ENCODE data around the gene CIRBP. TPM values are rescaled to one million over a fixed set of nuclear protein-coding genes. Genes with fewer than 3 reads are reported as not detected.

CIRBP gene
- total RNA-seq, 2 donors from 2014 or later, result 492 to 644 TPM

GRCh38 chr19:1283207-1283916 is 14.2 kb downstream of the CIRBP start:
- no peak overlapping the region for H3K27ac ChIP-seq
- ATAC-seq (ENCODE audit: insufficient number of reproducible peaks, low FRiP score, low read depth), result no peak
- DNase-seq (ENCODE audit: low spot score), result no peak
- peaks cover 0 to 16% of the 10 kb centered on the region in 2 donors for H3K4me1 ChIP-seq (ENCODE audit: control insufficient read depth in 1 of 2, low read depth in 2 of 2)
- no peak overlapping the region for H3K4me3 ChIP-seq
- H3K27me3 ChIP-seq (replicated peaks; ENCODE audit: insufficient read depth), result peaks cover 18% of the 10 kb centered on the region
- H3K9me3 ChIP-seq, result no peaks in the 10 kb centered on the region
- H3K36me3 ChIP-seq, result peaks cover 9% of the 10 kb centered on the region
- TF ChIP-seq CTCF (IDR thresholded peaks at IDR 0.05), result no peak

GRCh38 chr19:1283917-1284292 is 14.8 kb downstream of the CIRBP start:
- Histone ChIP-seq H3K36me3 (peaks cover 5% of the 10 kb centered on the region), H3K4me1 (ENCODE audit: control insufficient read depth in 1 of 2, low read depth in 2 of 2) (peaks cover 0 to 16% of the 10 kb centered on the region in 2 donors), H3K27ac (no peak overlapping the region), H3K27me3 (replicated peaks; ENCODE audit: insufficient read depth) (peaks cover 18% of the 10 kb centered on the region), H3K4me3 (no peak overlapping the region), H3K9me3 (no peaks in the 10 kb centered on the region)
- no peak for ATAC-seq (ENCODE audit: insufficient number of reproducible peaks, low FRiP score, low read depth)
- no peak for TF ChIP-seq CTCF (IDR thresholded peaks at IDR 0.05)
- DNase-seq (ENCODE audit: low spot score), result no peak

GRCh38 chr19:1284293-1284978 is 15.3 kb downstream of the CIRBP start:
- peaks cover 18% of the 10 kb centered on the region for H3K27me3 ChIP-seq (replicated peaks; ENCODE audit: insufficient read depth)
- peaks cover 0 to 16% of the 10 kb centered on the region in 2 donors for H3K4me1 ChIP-seq (ENCODE audit: control insufficient read depth in 1 of 2, low read depth in 2 of 2)
- no peak overlapping the region for H3K27ac ChIP-seq
- no peak overlapping the region for H3K4me3 ChIP-seq
- DNase-seq (ENCODE audit: low spot score) (no peak), ATAC-seq (ENCODE audit: insufficient number of reproducible peaks, low FRiP score, low read depth) (no peak)
- TF ChIP-seq CTCF (IDR thresholded peaks at IDR 0.05), result no peak
- no peaks in the 10 kb centered on the region for H3K36me3 ChIP-seq
- H3K9me3 ChIP-seq, result no peaks in the 10 kb centered on the region

- Histone ChIP-seq H3K4me1 (ENCODE audit: control insufficient read depth in 1 of 2, low read depth in 2 of 2) (peaks cover 0 to 16% of the 10 kb centered on the region in 2 donors), H3K4me3 (no peak overlapping the region), H3K27ac (no peak overlapping the region), H3K36me3 (no peaks in the 10 kb centered on the region), H3K27me3 (replicated peaks; ENCODE audit: insufficient read depth) (peaks cover 18% of the 10 kb centered on the region), H3K9me3 (no peaks in the 10 kb centered on the region)
- ATAC-seq (ENCODE audit: insufficient number of reproducible peaks, low FRiP score, low read depth), result no peak
- no peak for TF ChIP-seq CTCF (IDR thresholded peaks at IDR 0.05)
- DNase-seq (ENCODE audit: low spot score), result no peak
Measured at GRCh38 chr19:1284979-1285736, 16.0 kb downstream of the CIRBP start.
